ENCODE results near the gene CHST14. TPM values are rescaled to one million over a fixed set of nuclear protein-coding genes. Genes with fewer than 3 reads are reported as not detected.

The CHST14 gene
- total RNA-seq, 1 donor from 2014 or later, result 14.1 TPM

DNA sequence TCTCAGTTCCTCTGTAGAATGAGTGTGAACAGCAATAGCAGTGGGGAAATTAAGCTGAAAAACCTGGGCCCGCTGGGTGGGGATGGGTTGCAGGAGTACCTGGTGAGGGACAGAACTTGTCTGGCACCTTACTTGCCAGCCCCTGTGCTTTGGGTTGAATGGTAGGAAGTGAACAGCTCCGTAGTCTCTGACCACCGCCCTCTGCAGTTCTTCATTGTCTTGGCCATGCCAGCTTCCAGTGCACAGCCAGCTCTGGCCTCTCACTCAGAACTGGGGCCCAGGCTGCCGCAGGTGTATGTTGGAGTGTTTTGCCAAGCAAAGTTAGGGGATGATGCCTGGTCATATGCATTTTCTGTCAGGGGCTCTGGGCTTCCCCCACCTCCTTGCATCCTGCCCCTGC is 14.0 kb upstream of the CHST14 start:
- H3K4me1 ChIP-seq, result peaks cover 39% of the 10 kb centered on the region
- no peak for DNase-seq
- intact Hi-C loops (cut with DNase I), result no loop called here

GRCh38 chr15:40458495-40459371 is 12.1 kb upstream of the CHST14 start:
- TF ChIP-seq CTCF (IDR thresholded peaks at IDR 0.05), result no peak
- Histone ChIP-seq H3K4me3 (no peak overlapping the region), H3K27me3 (no peaks in the 10 kb centered on the region), H3K9me3 (no peaks in the 10 kb centered on the region), H3K27ac (no peak overlapping the region), H3K36me3 (peaks cover 47% of the 10 kb centered on the region), H3K4me1 (peaks cover 30% of the 10 kb centered on the region)
- DNase-seq, result peak; percentile 60
- no peak for ATAC-seq
- intact Hi-C loops (cut with DNase I), result no loop called here

More for the DNA sequence above, 14.0 kb upstream of the CHST14 start:
- Histone ChIP-seq H3K27ac (no peak overlapping the region), H3K9me3 (no peaks in the 10 kb centered on the region), H3K4me3 (no peak overlapping the region), H3K27me3 (no peaks in the 10 kb centered on the region), H3K36me3 (peaks cover 29% of the 10 kb centered on the region)
- no peak for ATAC-seq
- TF ChIP-seq CTCF (IDR thresholded peaks at IDR 0.05), result no peak

GRCh38 chr15:40459391-40460015 is 11.3 kb upstream of the CHST14 start:
- Histone ChIP-seq H3K27me3 (no peaks in the 10 kb centered on the region), H3K9me3 (no peaks in the 10 kb centered on the region), H3K36me3 (peaks cover 55% of the 10 kb centered on the region), H3K27ac (no peak overlapping the region), H3K4me1 (peaks cover 23% of the 10 kb centered on the region), H3K4me3 (no peak overlapping the region)
- intact Hi-C loops (cut with DNase I), result no loop called here
- DNase-seq (peak; percentile 60), ATAC-seq (no peak)
- TF ChIP-seq CTCF (IDR thresholded peaks at IDR 0.05), result no peak

DNA sequence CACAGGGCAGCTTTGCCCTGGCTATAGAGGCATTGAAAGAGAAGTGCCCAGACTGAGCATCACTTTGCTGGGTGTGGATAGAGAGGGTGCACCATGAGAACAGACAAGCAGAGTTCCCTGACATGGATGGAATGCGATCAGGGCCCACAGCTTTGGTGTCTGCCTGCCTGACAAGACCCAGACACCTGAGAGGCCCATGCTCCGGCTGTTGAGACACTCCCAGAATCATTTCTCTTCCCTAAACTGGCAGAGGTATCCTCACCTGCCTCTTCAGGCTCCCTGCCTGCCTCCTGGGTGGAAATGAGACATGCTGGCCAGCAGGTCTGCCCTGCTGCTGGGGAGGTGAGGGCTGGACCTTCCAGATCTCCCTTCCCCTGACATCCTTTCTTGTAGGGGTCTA is 10.4 kb upstream of the CHST14 start:
- TF ChIP-seq CTCF (IDR thresholded peaks at IDR 0.05), result no peak
- Histone ChIP-seq H3K36me3 (peaks cover 63% of the 10 kb centered on the region), H3K9me3 (no peaks in the 10 kb centered on the region), H3K27me3 (no peaks in the 10 kb centered on the region), H3K27ac (no peak overlapping the region), H3K4me3 (no peak overlapping the region), H3K4me1 (peaks cover 15% of the 10 kb centered on the region)
- no peak for ATAC-seq
- intact Hi-C loops (cut with DNase I), result no loop called here
- peak; percentile 30 for DNase-seq

GRCh38 chr15:40461958-40462357 is 8.8 kb upstream of the CHST14 start:
- no peak for TF ChIP-seq CTCF (IDR thresholded peaks at IDR 0.05)
- peaks cover 3% of the 10 kb centered on the region for H3K4me1 ChIP-seq
- DNase-seq (peak; percentile 57), ATAC-seq (no peak)
- H3K4me3 ChIP-seq, result no peak overlapping the region
- no peaks in the 10 kb centered on the region for H3K9me3 ChIP-seq
- intact Hi-C loops (cut with DNase I), result no loop called here
- peaks cover 75% of the 10 kb centered on the region for H3K36me3 ChIP-seq
- H3K27me3 ChIP-seq, result no peaks in the 10 kb centered on the region
- no peak overlapping the region for H3K27ac ChIP-seq
